HG03095 (cell line): ENCODE measurements around the gene FAM227B.

Source experiments
- ATAC-seq: cut with Tn5 transposase; IDR thresholded peaks from one replicate; pipeline ENCODE4 v1.9.1; 2021; ENCODE audit warnings: moderate library complexity; ENCODE audit not compliant: unreplicated experiment

FAM227B gene

DNA sequence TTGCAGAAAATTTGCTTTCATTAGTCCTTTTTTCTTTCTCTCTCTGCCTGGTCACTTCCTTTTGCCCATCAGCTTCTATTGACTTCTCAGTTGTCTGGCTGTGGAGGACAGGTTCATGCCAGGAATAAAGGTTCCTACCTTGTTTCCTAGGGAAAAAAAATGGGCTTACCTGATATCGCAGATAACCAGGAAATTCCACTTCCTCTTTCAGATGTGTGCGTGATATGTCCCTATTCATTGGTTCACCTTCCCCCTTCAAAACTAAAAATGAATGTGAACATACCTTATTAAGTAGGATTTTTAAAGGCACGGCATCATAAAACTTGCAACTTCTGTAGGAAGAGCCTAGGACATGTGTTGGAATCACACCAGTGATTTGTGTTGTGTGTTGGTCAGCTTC, 317.6 kb downstream of the FAM227B start:
- no peak for ATAC-seq

DNA sequence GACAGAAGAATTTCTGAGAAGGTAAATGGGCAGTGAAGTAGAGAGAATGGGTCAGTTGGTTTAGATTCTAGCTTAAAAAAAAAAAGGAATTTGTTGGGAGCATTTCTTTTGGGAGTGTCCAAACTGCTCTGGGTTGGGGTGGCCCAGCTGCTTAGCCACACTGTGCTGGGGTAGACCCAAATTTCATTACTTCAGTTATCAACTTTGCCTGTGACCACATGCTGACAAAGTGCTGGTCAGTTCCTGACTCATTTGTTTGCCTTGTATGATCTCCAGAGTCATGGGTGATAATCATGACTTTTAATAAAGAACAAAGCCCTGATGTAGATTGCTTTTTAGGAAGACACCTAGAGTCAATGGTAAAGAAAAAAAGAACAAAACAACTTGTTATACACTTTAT, 319.1 kb downstream of the FAM227B start:
- ATAC-seq = no peak

DNA sequence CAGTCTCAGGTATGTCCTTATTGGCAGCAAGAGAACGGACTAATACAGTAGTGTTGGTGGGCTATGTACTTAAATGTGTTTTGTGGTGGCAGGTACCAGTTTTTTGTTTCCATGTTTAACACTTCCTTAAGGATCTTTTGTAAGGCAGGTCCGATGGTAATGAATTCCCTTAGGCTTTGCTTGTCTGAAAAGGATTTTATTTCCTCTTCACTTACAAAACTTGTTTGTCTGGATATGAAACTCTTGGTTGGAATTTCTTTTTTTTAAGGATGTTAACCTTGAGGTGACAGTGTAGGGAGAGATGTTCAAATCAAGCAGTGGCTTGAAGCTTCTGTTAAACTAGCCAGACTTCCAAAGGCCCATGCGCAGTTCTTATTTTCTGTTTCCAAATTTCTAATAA, 319.8 kb downstream of the FAM227B start:
- no peak for ATAC-seq

- no peak for ATAC-seq
Measured at GRCh38 chr15:49297584-49297983, 323.0 kb downstream of the FAM227B start.

DNA sequence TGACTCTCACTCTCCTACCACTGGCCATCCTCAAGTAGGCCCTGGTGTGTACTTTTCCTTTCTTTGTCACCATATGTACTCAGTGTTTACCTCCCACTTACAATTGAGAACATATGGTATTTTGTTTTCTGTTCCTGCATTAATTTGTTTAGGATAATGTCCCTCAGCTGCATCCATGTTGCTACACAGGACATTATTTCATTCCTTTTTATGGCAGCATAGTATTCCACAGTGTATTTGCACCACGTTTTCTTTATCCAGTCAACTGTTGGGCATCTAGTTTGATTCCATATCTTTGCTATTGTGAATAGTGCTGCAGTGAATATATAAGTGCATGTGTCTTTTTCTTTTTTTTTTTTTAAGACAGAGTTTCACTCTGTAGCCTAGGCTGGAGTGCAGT, 324.4 kb downstream of the FAM227B start:
- no peak for ATAC-seq

DNA sequence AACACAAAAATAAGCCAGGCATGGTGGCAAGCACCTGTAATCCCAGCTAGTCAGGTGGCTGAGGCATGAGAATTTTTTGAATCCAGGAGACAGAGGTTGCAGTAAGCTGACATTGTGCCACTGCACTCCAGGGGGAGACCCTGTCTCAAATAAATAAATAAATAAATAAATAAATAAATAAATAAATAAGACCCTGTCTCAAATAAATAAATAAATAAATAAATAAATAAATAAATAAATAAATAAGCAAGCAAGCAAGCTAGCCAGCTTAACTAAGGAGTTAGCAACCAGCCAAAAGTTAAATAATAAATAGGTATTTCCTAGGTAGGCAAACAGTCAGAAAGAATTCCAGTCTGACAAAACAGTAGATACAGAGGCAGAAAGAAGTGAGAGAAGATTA, 326.7 kb downstream of the FAM227B start:
- ATAC-seq = no peak

- no peak for ATAC-seq
Measured at GRCh38 chr15:49290191-49290590, 330.4 kb downstream of the FAM227B start.

- no peak for ATAC-seq
Measured at GRCh38 chr15:49288391-49288790, 332.2 kb downstream of the FAM227B start.

GRCh38 chr15:49287481-49287880, 333.1 kb downstream of the FAM227B start:
- ATAC-seq = no peak

DNA sequence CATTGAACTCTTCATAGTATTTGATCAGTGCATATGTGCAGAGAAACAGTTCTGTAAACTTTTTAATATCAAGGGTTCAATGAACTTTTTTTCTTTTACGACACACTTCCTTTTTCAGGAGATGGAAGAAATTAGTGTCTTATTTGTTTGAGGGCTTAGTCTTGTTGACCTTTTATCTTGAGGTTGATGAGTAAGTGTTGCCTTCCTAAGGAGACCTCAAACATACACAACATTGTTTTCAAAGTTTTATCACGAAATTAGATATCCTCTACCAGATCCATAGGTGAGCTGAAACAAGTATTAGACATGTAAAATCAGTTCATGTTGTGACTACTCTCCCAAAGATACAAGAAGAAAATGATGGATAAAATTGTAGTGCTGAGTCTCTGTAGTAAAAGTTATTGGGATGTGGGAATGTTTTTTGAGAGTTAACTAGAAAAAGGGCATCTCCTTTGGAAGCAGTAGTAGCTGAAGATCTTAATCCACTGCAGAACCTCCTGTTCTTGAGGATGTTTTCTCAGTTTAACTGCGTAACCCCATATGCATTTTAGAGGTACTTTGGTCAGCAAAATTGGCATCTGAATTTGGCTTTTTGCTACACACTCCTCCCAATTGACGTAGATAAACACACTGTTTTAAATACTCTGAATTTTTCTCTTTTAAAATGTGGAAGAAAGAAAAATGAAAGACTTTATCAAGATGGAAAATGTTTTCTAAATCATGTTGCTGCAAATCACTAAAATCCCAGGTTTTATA, 333.8 kb downstream of the FAM227B start:
- ATAC-seq = no peak

GRCh38 chr15:49282366-49282765, 338.3 kb downstream of the FAM227B start:
- ATAC-seq = no peak

DNA sequence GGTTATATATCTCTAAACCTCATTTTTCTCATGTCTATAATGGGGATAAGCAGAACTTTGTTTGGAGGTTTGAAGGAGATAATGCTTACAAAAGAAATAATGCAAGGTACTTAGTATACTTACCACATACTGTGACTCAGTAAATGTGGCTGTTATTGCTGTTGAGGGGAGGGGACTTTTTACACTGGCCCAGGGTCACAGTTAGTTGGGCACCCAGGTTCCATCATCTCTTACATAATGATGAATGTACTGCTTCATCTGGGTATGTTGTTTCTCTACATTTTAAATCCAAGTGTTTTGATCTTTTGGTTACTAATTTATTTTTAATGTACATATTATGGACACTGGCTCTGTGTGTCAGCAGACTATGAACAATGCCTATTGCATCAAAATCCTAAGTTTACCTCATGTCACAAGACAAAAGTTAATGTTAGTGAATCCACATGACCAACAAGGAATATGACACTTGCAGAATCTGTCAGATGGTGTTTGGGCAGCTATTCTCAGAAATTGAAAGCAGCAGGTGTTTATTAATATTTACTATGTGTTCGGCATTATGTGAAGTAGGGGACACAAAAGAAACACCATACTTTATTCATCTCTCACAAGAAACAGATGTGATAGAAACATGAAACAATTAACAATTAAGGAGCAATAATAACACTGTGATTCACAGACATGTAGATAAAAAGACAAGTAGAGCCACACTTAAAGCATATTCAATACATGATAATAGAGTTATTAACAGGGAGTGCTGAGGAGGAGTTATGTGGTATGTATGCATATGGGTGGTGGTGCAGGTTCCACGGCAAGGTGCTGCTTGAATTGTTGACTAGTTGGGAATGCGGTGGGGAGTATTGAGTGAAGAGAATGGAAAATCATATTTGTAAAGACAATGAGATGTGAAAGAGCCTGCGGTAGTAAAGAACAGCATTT, 340.8 kb downstream of the FAM227B start:
- no peak for ATAC-seq

GRCh38 chr15:49278751-49279150, 341.9 kb downstream of the FAM227B start:
- no peak for ATAC-seq
